GM12878 (cell line): ENCODE results near the gene GDF3. TPM values are rescaled to one million over a fixed set of nuclear protein-coding genes. Genes with fewer than 3 reads are reported as not detected.

Source experiments
- ATAC-seq: fragments of 200-7000 bp; cut with Tn5 transposase; 3 replicates; pipeline ENCODE4 v1.9.1; 2020; ENCODE audit warnings: mild to moderate bottlenecking, moderate library complexity
- BruUV-seq: library from RNA; stranded (reverse); fragments of 400-500 nt; replicated peaks from 2 replicates; lab custom pipeline; 2021; lab: Mats Ljungman, UMichigan
- CTCF ChIA-PET: fragments of 300-600 bp; sonication (Branson Sonifier 250); formaldehyde crosslinking; extraction: SDS; loops from one replicate; lab custom pipeline; 2021; ENCODE audit warnings: inconsistent platforms; lab: Yijun Ruan, JAX
- POLR2A ChIA-PET: fragments of 350-600 bp; formaldehyde crosslinking; extraction: SDS; loops from one replicate; lab custom pipeline; 2021; ENCODE audit warnings: inconsistent platforms; lab: Charles Lee
- RAD21 ChIA-PET: fragments of 300-600 bp; sonication (Branson Sonifier 250); formaldehyde crosslinking; loops from one replicate; lab custom pipeline; 2023; ENCODE audit warnings: antibody characterized with exemption; ENCODE audit not compliant: unreplicated experiment; lab: Charles Lee
- SMC1A ChIA-PET: fragments of 300-600 bp; sonication (Branson Sonifier 250); formaldehyde crosslinking; loops from one replicate; lab custom pipeline; 2023; ENCODE audit not compliant: unreplicated experiment, uncharacterized antibody; lab: Charles Lee
- DNase-seq: peaks from one replicate; pipeline ENCODE4 v3.0.0-alpha.2; 2011; ENCODE audit warnings: low read depth, low spot score
- FAIRE-seq: peaks from 3 replicates; lab custom pipeline; 2011; peaks lifted over from hg19 to GRCh38; lab: Jason Lieb, UNC
- H2AFZ ChIP-seq: 2 replicates; pipeline ENCODE4 v1.6.0; 2011; ENCODE audit warnings: low read depth, low read length, control low read depth; ENCODE audit not compliant: control insufficient read depth
- H3K27ac ChIP-seq: 2 replicates; pipeline ENCODE4 v1.5.1; 2011; ENCODE audit warnings: control low read depth; ENCODE audit not compliant: control insufficient read depth, insufficient read depth
- H3K27me3 ChIP-seq, 2 experiments: replicated peaks in 1 of 2; 2 replicates each; pipeline versions ENCODE4 v1.6.0 to v1.6.1; 2011; ENCODE audit warnings: low read length in 1 of 2; ENCODE audit not compliant: control insufficient read depth in 2 of 2, insufficient read depth in 2 of 2
- H3K36me3 ChIP-seq, 2 experiments: 2 replicates each; pipeline ENCODE4 v1.5.1; 2011; ENCODE audit warnings: low read length in 1 of 2; ENCODE audit not compliant: control insufficient read depth in 2 of 2, insufficient read depth in 2 of 2
- H3K4me1 ChIP-seq: 2 replicates; pipeline ENCODE4 v1.6.1; 2011; ENCODE audit warnings: mild to moderate bottlenecking, low read length, moderate library complexity, mixed read lengths; ENCODE audit not compliant: control insufficient read depth, insufficient read depth
- H3K4me2 ChIP-seq: 2 replicates; pipeline ENCODE4 v1.6.0; 2011; ENCODE audit warnings: control low read depth; ENCODE audit not compliant: control insufficient read depth, insufficient read depth
- H3K4me3 ChIP-seq: fragments of 200-600 bp; sonication (generic); 2 replicates; pipeline ENCODE4 v1.5.1; 2016
- H3K79me2 ChIP-seq: 2 replicates; pipeline ENCODE4 v1.6.0; 2011; ENCODE audit warnings: low read length; ENCODE audit not compliant: control insufficient read depth, insufficient read depth
- H3K9ac ChIP-seq: 2 replicates; pipeline ENCODE4 v1.8.0; 2011; ENCODE audit warnings: low read length, control low read depth, mixed read lengths; ENCODE audit not compliant: control insufficient read depth, insufficient read depth
- H3K9me3 ChIP-seq: replicated peaks from 3 replicates; pipeline ENCODE4 v1.5.1; 2011; ENCODE audit warnings: mild to moderate bottlenecking, low read length; ENCODE audit not compliant: control insufficient read depth, insufficient read depth
- H4K20me1 ChIP-seq: 2 replicates; pipeline ENCODE4 v1.6.0; 2011; ENCODE audit not compliant: control insufficient read depth, insufficient read depth
- CTCF ChIP-seq, 3 experiments: IDR thresholded peaks in 2 of 3; conservative IDR thresholded peaks in 1 of 3; 2 replicates each; pipeline ENCODE4 v1.5.1; 2011; ENCODE audit warnings: low read depth in 3 of 3, low read length in 3 of 3, mild to moderate bottlenecking in 3 of 3, control low read depth in 2 of 3, moderate library complexity in 2 of 3, inconsistent platforms in 1 of 3, mixed read lengths in 1 of 3; ENCODE audit not compliant: control insufficient read depth in 2 of 3, insufficient read depth in 1 of 3; ENCODE audit errors: extremely low read depth in 1 of 3
- RAD21 ChIP-seq: IDR thresholded peaks from 2 replicates; pipeline ENCODE4 v1.6.1; 2011; ENCODE audit warnings: mild to moderate bottlenecking, low read depth, low read length, moderate library complexity; ENCODE audit not compliant: insufficient read depth
- SMC3 ChIP-seq: IDR thresholded peaks from 2 replicates; pipeline ENCODE4 v1.6.1; 2011; ENCODE audit warnings: low read length, improper control_type of control experiment, borderline replicate concordance
- ZNF384 ChIP-seq: IDR thresholded peaks from 2 replicates; pipeline ENCODE4 v1.6.1; 2012; ENCODE audit warnings: low read depth, mild to moderate bottlenecking, low read length, improper control_type of control experiment, borderline replicate concordance
- WGBS: methylation state at CpG from one replicate; pipeline ENCODE4 v1.1.6; 2016; ENCODE audit warnings: low lambda C conversion rate; ENCODE audit not compliant: insufficient replicate concordance, insufficient coverage; ENCODE audit errors: missing lambda C conversion rate; 5-methylcytosine and 5-hydroxymethylcytosine counted together
- in situ Hi-C: fragments of 300-500 bp; cut with MboI; formaldehyde crosslinking; loops from 9 replicates; pipeline ENCODE4 v1.14.3; 2018; ENCODE audit warnings: mixed read lengths
- intact Hi-C: fragments of 100-400 bp; cut with micrococcal nuclease; formaldehyde crosslinking; loops from one replicate; pipeline ENCODE4 v1.14.2; 2022; ENCODE audit not compliant: unreplicated experiment
- polyA plus RNA-seq, 11 experiments: library from polyadenylated mRNA; depleted of rRNA in 4 of 11; unstranded in 6 of 11; stranded (reverse) in 5 of 11; fragments of >200 nt; fragmentation: Nextera tagmentation in 4 of 11; fragmentation: Illumina TruSeq in 1 of 11; extraction: Ambion mirVana in 4 of 11; extraction: Trizol in 1 of 11; gene quantifications; 1 replicate in 1 of 11; 2 replicates in 10 of 11; pipeline versions ENCODE4 v1.2.1 to v1.2.3, GENCODE V29; 2011 to 2016; ENCODE audit warnings: inconsistent platforms in 2 of 11, missing spikeins in 2 of 11, low read depth in 1 of 11
- total RNA-seq, 4 experiments: library from RNA; depleted of rRNA in 3 of 4; stranded (reverse); fragments of >200 nt in 3 of 4; fragmentation: Illumina TruSeq in 1 of 4; extraction: Trizol in 1 of 4; gene quantifications; 2 replicates each; pipeline versions ENCODE4 v1.2.1 to v1.2.3, GENCODE V29; 2013 to 2021

GDF3 gene
- total and polyA plus RNA-seq, 10 of the 15 experiments (the other 5 are each of a cell fraction or from before 2014, with no cell fraction given): not detected

GRCh38 chr12:7716381-7716780 lies 20.8 kb upstream of the GDF3 start:
- H3K4me3 ChIP-seq: no peak overlapping the region
- BruUV-seq: no TSS peak
- ChIA-PET RAD21 (interaction anchor here (1.0 kb wide), 1 partner anchor 92 kb away, joined by 4 read pairs; no protein-coding TSS in a partner anchor), CTCF (interaction anchor here (0.8 kb wide), 1 partner anchor 160 kb away, joined by 3 read pairs; no protein-coding TSS in a partner anchor), POLR2A (interaction anchor here (0.6 kb wide), 1 partner anchor 27 kb away, joined by 4 read pairs; no protein-coding TSS in a partner anchor)
- in situ Hi-C loops (no loop called here), intact Hi-C loops (loop anchor here (5.0 kb wide), 1 partner anchor 91 kb away; no protein-coding TSS in a partner anchor)
- no peaks in the 10 kb centered on the region for H4K20me1 ChIP-seq
- 14% methylated on average over 5 of the region's 5 CpGs for WGBS
- no peak overlapping the region for H3K27ac ChIP-seq
- H3K9me3 ChIP-seq: no peaks in the 10 kb centered on the region
- no peaks in the 10 kb centered on the region for H3K4me1 ChIP-seq
- H2AFZ ChIP-seq: no peak overlapping the region
- no peak overlapping the region for H3K9ac ChIP-seq
- ATAC-seq (no peak), DNase-seq (no peak), FAIRE-seq (no peak)
- H3K27me3 ChIP-seq: no peaks in the 10 kb centered on the region
- H3K36me3 ChIP-seq: no peaks in the 10 kb centered on the region
- H3K4me2 ChIP-seq: no peak overlapping the region
- H3K79me2 ChIP-seq: no peaks in the 10 kb centered on the region
- TF ChIP-seq ZNF384 (no peak), SMC3 (peak; percentile 25; the same call in 1 of the 2 replicates), CTCF (IDR thresholded peaks at IDR 0.05 in 2 of 3, conservative IDR thresholded peaks at IDR 0.05 in 1 of 3; ENCODE audit: control insufficient read depth in 2 of 3, extremely low read depth in 1 of 3, insufficient read depth in 1 of 3, low read depth in 3 of 3, low read length in 3 of 3) (peak in 2 of 3 experiments; percentile 19 to 33; a peak in 3 of 6 replicates), RAD21 (peak; percentile 49)
- TF ChIP-seq, all 136 proteins: peak for 3
- SMC1A ChIA-PET: interaction anchor here (0.6 kb wide), 1 partner anchor 11 kb away, joined by 3 read pairs; no protein-coding TSS in a partner anchor
